IMR-90 (cell line): ENCODE measurements around the gene SCAF11. TPM values are rescaled to one million over a fixed set of nuclear protein-coding genes. Genes with fewer than 3 reads are reported as not detected.
"Not testable (repeated sequence)": the region's sequence is repeated elsewhere in the genome, so short reads cannot be mapped to it uniquely, and the experiment has no call there.

ENCODE experiments used
- ATAC-seq: fragments of 200-7000 bp; cut with Tn5 transposase; 2 replicates; pipeline ENCODE4 v1.9.1; 2020; ENCODE audit warnings: low read depth, mild to moderate bottlenecking, moderate library complexity
- BruUV-seq: library from RNA; stranded (reverse); fragments of 400-500 nt; replicated peaks from 2 replicates; lab custom pipeline; 2021; lab: Mats Ljungman, UMichigan
- CTCF ChIA-PET: fragments of 300-600 bp; formaldehyde crosslinking; extraction: SDS; loops from one replicate; lab custom pipeline; 2021; ENCODE audit warnings: antibody characterized with exemption; lab: Yijun Ruan, JAX
- POLR2A ChIA-PET: fragments of 300-600 bp; sonication (Branson Sonifier 250); formaldehyde crosslinking; loops from one replicate; lab custom pipeline; 2022; ENCODE audit warnings: antibody characterized with exemption; ENCODE audit not compliant: unreplicated experiment; lab: Charles Lee
- DNase-seq: peaks from one replicate; pipeline ENCODE4 v3.0.0; 2013
- H2AFZ ChIP-seq: replicated peaks from 2 replicates; pipeline ENCODE3; 2013; ENCODE audit warnings: low read length, mild to moderate bottlenecking; ENCODE audit not compliant: poor library complexity
- H2AK5ac ChIP-seq: 2 replicates; pipeline ENCODE4 v1.6.1; 2013; ENCODE audit warnings: low read depth, low read length, inconsistent platforms
- H2AK9ac ChIP-seq: replicated peaks from 2 replicates; pipeline ENCODE3; 2013; ENCODE audit warnings: mild to moderate bottlenecking, low read depth, low read length, moderate library complexity; ENCODE audit not compliant: poor library complexity
- H2BK120ac ChIP-seq: 2 replicates; pipeline ENCODE4 v1.6.1; 2013; ENCODE audit warnings: low read depth, low read length, inconsistent platforms
- H2BK15ac ChIP-seq: 3 replicates; pipeline ENCODE4 v1.6.1; 2013; ENCODE audit warnings: low read depth, low read length, inconsistent platforms
- H2BK20ac ChIP-seq: 2 replicates; pipeline ENCODE4 v1.6.1; 2013; ENCODE audit warnings: low read depth, mild to moderate bottlenecking, inconsistent platforms, low read length, moderate library complexity
- H2BK5ac ChIP-seq: 2 replicates; pipeline ENCODE4 v1.6.1; 2013; ENCODE audit warnings: mild to moderate bottlenecking, low read depth, low read length, inconsistent platforms; ENCODE audit not compliant: poor library complexity, severe bottlenecking
- H3K14ac ChIP-seq: replicated peaks from 2 replicates; pipeline ENCODE4 v1.6.1; 2013; ENCODE audit warnings: low read depth, low read length, inconsistent platforms
- H3K18ac ChIP-seq: 2 replicates; pipeline ENCODE4 v1.6.1; 2013; ENCODE audit warnings: low read depth, low read length, control low read depth
- H3K23ac ChIP-seq: 2 replicates; pipeline ENCODE4 v1.6.1; 2013; ENCODE audit warnings: low read depth, low read length, inconsistent platforms
- H3K27ac ChIP-seq: 2 replicates; pipeline ENCODE4 v1.5.1; 2013; ENCODE audit warnings: mild to moderate bottlenecking, control low read depth, low read length; ENCODE audit not compliant: insufficient read depth
- H3K27me3 ChIP-seq: 2 replicates; pipeline ENCODE4 v1.6.1; 2013; ENCODE audit warnings: low read length; ENCODE audit not compliant: control insufficient read depth, insufficient read depth
- H3K36me3 ChIP-seq: 2 replicates; pipeline ENCODE4 v1.6.1; 2013; ENCODE audit warnings: low read length, mixed read lengths; ENCODE audit not compliant: control insufficient read depth, insufficient read depth
- H3K4ac ChIP-seq: 2 replicates; pipeline ENCODE4 v1.6.1; 2013; ENCODE audit warnings: low read depth, low read length, inconsistent platforms
- H3K4me1 ChIP-seq: 2 replicates; pipeline ENCODE4 v1.6.1; 2013; ENCODE audit warnings: low read length, mixed read lengths; ENCODE audit not compliant: control insufficient read depth, insufficient read depth
- H3K4me2 ChIP-seq: 2 replicates; pipeline ENCODE4 v1.6.1; 2013; ENCODE audit warnings: low read depth, mild to moderate bottlenecking, control low read depth, low read length, moderate library complexity
- H3K4me3 ChIP-seq: 2 replicates; pipeline ENCODE4 v1.5.1; 2013; ENCODE audit warnings: low read depth, mild to moderate bottlenecking, control low read depth, low read length, moderate library complexity; ENCODE audit not compliant: insufficient read depth
- H3K56ac ChIP-seq: 2 replicates; pipeline ENCODE4 v1.6.1; 2013; ENCODE audit warnings: low read length, inconsistent platforms; ENCODE audit not compliant: insufficient read depth; ENCODE audit errors: extremely low read depth
- H3K79me1 ChIP-seq, 2 experiments: 2 replicates each; pipeline ENCODE4 v1.6.1; 2013; ENCODE audit warnings: low read length in 2 of 2, inconsistent platforms in 1 of 2, low read depth in 1 of 2
- H3K9ac ChIP-seq: 2 replicates; pipeline ENCODE4 v1.6.1; 2013; ENCODE audit warnings: low read depth, low read length, control low read depth
- H3K9me1 ChIP-seq: 2 replicates; pipeline ENCODE4 v1.6.1; 2013; ENCODE audit warnings: low read length, inconsistent platforms; ENCODE audit not compliant: insufficient read depth
- H3K9me3 ChIP-seq: 2 replicates; pipeline ENCODE4 v1.6.1; 2013; ENCODE audit warnings: low read length; ENCODE audit not compliant: control insufficient read depth, insufficient read depth
- H4K20me1 ChIP-seq: 2 replicates; pipeline ENCODE4 v1.6.1; 2013; ENCODE audit warnings: low read length, inconsistent platforms; ENCODE audit not compliant: insufficient read depth
- H4K5ac ChIP-seq: 2 replicates; pipeline ENCODE4 v1.6.1; 2013; ENCODE audit warnings: mild to moderate bottlenecking, low read depth, low read length, control low read depth
- H4K8ac ChIP-seq, 2 experiments: 2 replicates each; pipeline ENCODE4 v1.6.1; 2013; ENCODE audit warnings: low read depth in 2 of 2, low read length in 2 of 2, control low read depth in 1 of 2, inconsistent platforms in 1 of 2
- H4K91ac ChIP-seq: 2 replicates; pipeline ENCODE4 v1.6.1; 2013; ENCODE audit warnings: low read depth, low read length, inconsistent platforms; ENCODE audit not compliant: insufficient read depth
- WGBS, 2 experiments: methylation state at CpG; one replicate each; pipeline versions ENCODE4 v1.1.5 to v1.1.7; 2013; ENCODE audit warnings: missing lambda C conversion rate in 2 of 2; ENCODE audit not compliant: insufficient read length in 1 of 2; ENCODE audit errors: extremely low coverage in 2 of 2; 5-methylcytosine and 5-hydroxymethylcytosine counted together
- dilution Hi-C: fragments of 300-500 bp; cut with HindIII; formaldehyde crosslinking; loops from one replicate; pipeline ENCODE4 v1.14.3; 2018; ENCODE audit warnings: low sequenced_read_pairs; ENCODE audit not compliant: unreplicated experiment
- in situ Hi-C: fragments of 300-500 bp; cut with MboI; formaldehyde crosslinking; loops from 3 replicates; pipeline ENCODE4 v1.14.3; 2019; ENCODE audit warnings: low sequenced_read_pairs, inconsistent platforms, mixed read lengths
- intact Hi-C: fragments of 100-400 bp; cut with micrococcal nuclease; formaldehyde crosslinking; loops from 2 replicates; pipeline ENCODE4 v1.10.0; 2022
- polyA plus RNA-seq, 3 experiments: library from polyadenylated mRNA; depleted of rRNA; stranded (reverse); fragments of >200 nt; gene quantifications; 2 replicates each; pipeline ENCODE4 v1.2.3, GENCODE V29; 2012; ENCODE audit warnings: low replicate concordance in 1 of 3
- total RNA-seq: library from RNA; depleted of rRNA; stranded (reverse); fragments of >200 nt; gene quantifications from 2 replicates; pipeline ENCODE4 v1.2.3, GENCODE V29; 2012

The SCAF11 gene
- total and polyA plus RNA-seq, 2 of the 4 experiments (the other 2 are of a cell fraction) = 33.9 to 70.4 TPM

- H3K23ac ChIP-seq, H3K36me3 ChIP-seq, H3K27ac ChIP-seq, POLR2A ChIA-PET, H3K56ac ChIP-seq, H3K4me3 ChIP-seq, H2BK20ac ChIP-seq, H4K5ac ChIP-seq, H4K91ac ChIP-seq, H3K79me1 ChIP-seq, dilution Hi-C loops, H3K9me3 ChIP-seq, CTCF ChIA-PET, H3K4me1 ChIP-seq, BruUV-seq, DNase-seq, H2AFZ ChIP-seq, H2AK5ac ChIP-seq, H4K8ac ChIP-seq, H3K4me2 ChIP-seq, H3K18ac ChIP-seq, H3K14ac ChIP-seq, H3K9ac ChIP-seq, H3K27me3 ChIP-seq, H2BK120ac ChIP-seq, H2AK9ac ChIP-seq, H4K20me1 ChIP-seq, H3K4ac ChIP-seq, ATAC-seq, H2BK15ac ChIP-seq, intact Hi-C loops, H3K9me1 ChIP-seq, H2BK5ac ChIP-seq: not testable (repeated sequence)
- in situ Hi-C loops = loop anchor here (25.0 kb wide), 1 partner anchor 463 kb away; no protein-coding TSS in a partner anchor
- 84% methylated on average over 7 of the region's 30 CpGs; no CpG with 5 or more reads in 1 of the 2 experiments for WGBS, 2 experiments
These were observed 9.7 kb upstream of the SCAF11 start for GRCh38 chr12:46000076-46000475.
